Motor neuron (in vitro differentiated cells): Measurements from ENCODE around the gene SF3B4. TPM values are rescaled to one million over a fixed set of nuclear protein-coding genes. Genes with fewer than 3 reads are reported as not detected.
"Not testable (repeated sequence)": the region's sequence is repeated elsewhere in the genome, so short reads cannot be mapped to it uniquely, and the experiment has no call there.

Experiments
- ATAC-seq, 8 experiments: fragments of 200-7000 bp; cut with Tn5 transposase; replicated peaks in 6 of 8; 2 replicates each; pipeline ENCODE4 v1.8.0; 2021; ENCODE audit warnings: mild to moderate bottlenecking in 8 of 8, moderate library complexity in 8 of 8
- H3K27ac ChIP-seq, 2 donors: fragments of 250-450 bp; sonication (Bioruptor Pico); 2 replicates each; pipeline ENCODE4 v1.9.0; 2021; ENCODE audit warnings: antibody characterized with exemption in 2 of 2, mild to moderate bottlenecking in 2 of 2, moderate library complexity in 1 of 2
- H3K4me1 ChIP-seq, 2 donors: fragments of 250-450 bp; sonication (Bioruptor Pico); replicated peaks in 1 of 2; 2 replicates each; pipeline ENCODE4 v1.6.1; 2021; ENCODE audit warnings: antibody characterized with exemption in 2 of 2, mild to moderate bottlenecking in 2 of 2, moderate library complexity in 1 of 2
- H3K4me3 ChIP-seq, 5 donors: fragments of 250-450 bp; sonication (Bioruptor Pico); 2 replicates each; pipeline ENCODE4 v1.9.0; 2021; ENCODE audit warnings: antibody characterized with exemption in 5 of 5, mild to moderate bottlenecking in 5 of 5, moderate library complexity in 4 of 5
- WGBS, 10 experiments: fragments of 450-650 bp; shearing (Covaris generic); methylation state at CpG; one replicate each; pipeline ENCODE4 v1.0.0; 2022; 5-methylcytosine and 5-hydroxymethylcytosine counted together
- in situ Hi-C, 9 experiments: fragments of 400-800 bp; cut with MboI; loops; one replicate each; pipeline ENCODE4 v1.15.0; 2021; ENCODE audit warnings: low sequenced_read_pairs in 9 of 9, low pct_unique_long_range_greater_than_20kb in 2 of 9; ENCODE audit not compliant: unreplicated experiment in 9 of 9
- total RNA-seq, 8 experiments: library from RNA; unstranded; fragments of 300-600 nt; gene quantifications; 2 replicates each; pipeline versions ENCODE4 v1.2.3 to v1.2.4, GENCODE V29; 2022

SF3B4 gene
- total RNA-seq, 8 experiments from 2014 or later: 17.0 to 47.8 (median 28.1) TPM

GRCh38 chr1:149906570-149907075 lies 21.0 kb downstream of the SF3B4 start:
- WGBS, 10 experiments: 50 to 100% (median 89%) methylated on average over 1 to 10 of the region's 10 CpGs; no CpG with 5 or more reads in 4 of the 10 experiments
- Histone ChIP-seq H3K4me1 (no peaks in the 10 kb centered on the region), H3K27ac (no peak overlapping the region), H3K4me3 (no peak overlapping the region)
- in situ Hi-C loops: no loop called here
- ATAC-seq: peak in 3 of 8 experiments; percentile 60 to 76 (median 63)

GRCh38 chr1:149903836-149904491 lies 23.6 kb downstream of the SF3B4 start:
- no peak for ATAC-seq
- in situ Hi-C loops: no loop called here

GRCh38 chr1:149899460-149900284 lies 27.9 kb downstream of the SF3B4 start, which contains the start of gene BOLA1:
Gene BOLA1 (plus strand): TSS chr1:149899568. CDS start chr1:149900060, 492 bp downstream.
- peak; percentile 87 to 99 (median 99) for ATAC-seq
- in situ Hi-C loops: no loop called here
- Histone ChIP-seq H3K27ac (peak within 1 kb of the TSS; percentile 57 to 66), H3K4me3 (peak within 1 kb of the TSS; percentile 39 to 57 (median 50)), H3K4me1 (peaks cover 4 to 5% of the 10 kb centered on the region in 2 donors)
- 0 to 53% (median 1%) methylated on average over 2 to 19 of the region's 65 CpGs; no CpG with 5 or more reads in 2 of the 10 experiments for WGBS, 10 experiments

More at GRCh38 chr1:149903836-149904491, 23.6 kb downstream of the SF3B4 start:
- WGBS, 10 experiments: 90 to 100% (median 90%) methylated on average over 1 to 4 of the region's 5 CpGs; no CpG with 5 or more reads in 5 of the 10 experiments
- no peak overlapping the region for H3K27ac ChIP-seq
- H3K4me3 ChIP-seq: no peak overlapping the region
- H3K4me1 ChIP-seq: peaks cover 4 to 5% of the 10 kb centered on the region in 2 donors

- Histone ChIP-seq H3K4me3 (no peak overlapping the region), H3K27ac (no peak overlapping the region), H3K4me1 (peaks cover 4 to 5% of the 10 kb centered on the region in 2 donors)
- WGBS, 10 experiments: 69 to 100% (median 93%) methylated on average over 1 to 4 of the region's 4 CpGs; no CpG with 5 or more reads in 2 of the 10 experiments
- in situ Hi-C loops: no loop called here
- ATAC-seq: no peak
These were observed 31.0 kb downstream of the SF3B4 start for GRCh38 chr1:149896575-149896974.

- peaks cover 7 to 11% of the 10 kb centered on the region in 2 donors for H3K4me1 ChIP-seq
- in situ Hi-C loops: no loop called here
- ATAC-seq: no peak
- peak overlapping the region; percentile 88 to 94 for H3K27ac ChIP-seq
- WGBS, 10 experiments: 0 to 62% (median 27%) methylated on average over 1 to 6 of the region's 6 CpGs
- H3K4me3 ChIP-seq: peak overlapping the region; percentile 66 to 86 (median 76)
These were observed 38.7 kb downstream of the SF3B4 start for GRCh38 chr1:149888999-149889289.

- H3K4me1 ChIP-seq: peaks cover 12% of the 10 kb centered on the region in 2 donors
- peak overlapping the region; percentile 66 to 86 (median 76) for H3K4me3 ChIP-seq
- in situ Hi-C loops: no loop called here
- H3K27ac ChIP-seq: peak overlapping the region; percentile 88 to 94
- 0 to 7% (median 3%) methylated on average over 3 to 20 of the region's 28 CpGs for WGBS, 10 experiments
- ATAC-seq: peak; percentile 4 to 34 (median 16)
These were observed 39.2 kb downstream of the SF3B4 start for GRCh38 chr1:149888247-149888998.

GRCh38 chr1:149887456-149888246 lies 40.0 kb downstream of the SF3B4 start:
- peak overlapping the region; percentile 88 to 94 for H3K27ac ChIP-seq
- in situ Hi-C loops: no loop called here
- 0 to 3% (median 1%) methylated on average over 1 to 41 of the region's 46 CpGs for WGBS, 10 experiments
- H3K4me1 ChIP-seq: peaks cover 12% of the 10 kb centered on the region in 2 donors
- ATAC-seq: peak; percentile 36 to 73 (median 62)
- H3K4me3 ChIP-seq: peak overlapping the region; percentile 66 to 86 (median 76)

- in situ Hi-C loops, ATAC-seq: not testable (repeated sequence)
- H3K4me1 ChIP-seq: peaks cover 12% of the 10 kb centered on the region in 2 donors
- peak overlapping the region; percentile 83 to 89 for H3K27ac ChIP-seq
- peak overlapping the region; percentile 66 to 86 (median 76) for H3K4me3 ChIP-seq
- 0 to 17% (median 0%) methylated on average over 1 to 2 of the region's 13 CpGs; no CpG with 5 or more reads in 7 of the 10 experiments for WGBS, 10 experiments
These were observed 40.5 kb downstream of the SF3B4 start for GRCh38 chr1:149887196-149887455.

- ATAC-seq: peak; percentile 44 to 80 (median 75)
- in situ Hi-C loops: no loop called here
- peak overlapping the region; percentile 83 to 89 for H3K27ac ChIP-seq
- peaks cover 12% of the 10 kb centered on the region in 2 donors for H3K4me1 ChIP-seq
- H3K4me3 ChIP-seq: peak overlapping the region; percentile 66 to 86 (median 76)
- WGBS, 10 experiments: 0 to 3% (median 0%) methylated on average over 1 to 37 of the region's 62 CpGs
These were observed 41.0 kb downstream of the SF3B4 start for GRCh38 chr1:149886396-149887195.

GRCh38 chr1:149886121-149886395 lies 41.5 kb downstream of the SF3B4 start:
- WGBS, 10 experiments: 0% methylated on average over 1 to 10 of the region's 19 CpGs; no CpG with 5 or more reads in 7 of the 10 experiments
- peak overlapping the region; percentile 79 to 88 for H3K27ac ChIP-seq
- in situ Hi-C loops: not testable (repeated sequence)
- peaks cover 12% of the 10 kb centered on the region in 2 donors for H3K4me1 ChIP-seq
- peak in 1 of 8 experiments; percentile 8 for ATAC-seq
- H3K4me3 ChIP-seq: peak overlapping the region; percentile 66 to 86 (median 76)

- 0 to 2% (median 0%) methylated on average over 1 to 28 of the region's 36 CpGs for WGBS, 10 experiments
- peak overlapping the region; percentile 66 to 86 (median 76) for H3K4me3 ChIP-seq
- ATAC-seq: peak; percentile 0 to 41 (median 21)
- in situ Hi-C loops: no loop called here
- H3K4me1 ChIP-seq: peaks cover 12% of the 10 kb centered on the region in 2 donors
- peak overlapping the region; percentile 79 to 88 for H3K27ac ChIP-seq
These were observed 42.1 kb downstream of the SF3B4 start for GRCh38 chr1:149885339-149886120.
